Left ventricle myocardium inferior (tissue), 1 donor: ENCODE results near the gene CAVIN3. TPM values are rescaled to one million over a fixed set of nuclear protein-coding genes. Genes with fewer than 3 reads are reported as not detected.

ENCODE experiments used
- DNase-seq: peaks from one replicate; pipeline ENCODE4 v3.0.0-alpha.2; 2020
- H3K27ac ChIP-seq: fragments of 200-600 bp; replicated peaks from 2 replicates; pipeline ENCODE4 v1.8.0; 2021
- H3K27me3 ChIP-seq: fragments of 200-600 bp; 2 replicates; pipeline ENCODE4 v1.8.0; 2021; ENCODE audit warnings: low read depth
- H3K36me3 ChIP-seq: fragments of 200-600 bp; 2 replicates; pipeline ENCODE4 v1.8.0; 2021
- H3K4me1 ChIP-seq: fragments of 200-600 bp; 2 replicates; pipeline ENCODE4 v1.8.0; 2021
- H3K4me3 ChIP-seq: fragments of 200-600 bp; 2 replicates; pipeline ENCODE4 v1.8.0; 2021; ENCODE audit warnings: mild to moderate bottlenecking, moderate library complexity
- H3K9me3 ChIP-seq: fragments of 200-600 bp; replicated peaks from 2 replicates; pipeline ENCODE4 v1.8.0; 2021
- intact Hi-C: fragments of 100-400 bp; cut with micrococcal nuclease; formaldehyde crosslinking; loops from one replicate; pipeline ENCODE4 v1.11.0; 2022
- total RNA-seq: library from RNA; stranded (reverse); fragmentation: NEBNext Ultra II Directional; extraction: Animal tissue kit (Norgen Biotek cat#: 25700); gene quantifications from one replicate; pipeline ENCODE4 v1.2.1, GENCODE V29; 2021
- TF ChIP-seq, protein P1 (sequence below): fragments of 200-600 bp; IDR thresholded peaks from 2 replicates; pipeline ENCODE4 v1.8.0; 2021; ENCODE audit warnings: antibody characterized with exemption, mild to moderate bottlenecking, borderline replicate concordance
- donor health status: DM: no; HTN: yes; CAD: no; lungs with severe emphysema.

Gene CAVIN3
- total RNA-seq, 1 donor from 2014 or later = 37.1 TPM

- H3K27ac ChIP-seq = no peak overlapping the region
- TF ChIP-seq, protein P1, sequence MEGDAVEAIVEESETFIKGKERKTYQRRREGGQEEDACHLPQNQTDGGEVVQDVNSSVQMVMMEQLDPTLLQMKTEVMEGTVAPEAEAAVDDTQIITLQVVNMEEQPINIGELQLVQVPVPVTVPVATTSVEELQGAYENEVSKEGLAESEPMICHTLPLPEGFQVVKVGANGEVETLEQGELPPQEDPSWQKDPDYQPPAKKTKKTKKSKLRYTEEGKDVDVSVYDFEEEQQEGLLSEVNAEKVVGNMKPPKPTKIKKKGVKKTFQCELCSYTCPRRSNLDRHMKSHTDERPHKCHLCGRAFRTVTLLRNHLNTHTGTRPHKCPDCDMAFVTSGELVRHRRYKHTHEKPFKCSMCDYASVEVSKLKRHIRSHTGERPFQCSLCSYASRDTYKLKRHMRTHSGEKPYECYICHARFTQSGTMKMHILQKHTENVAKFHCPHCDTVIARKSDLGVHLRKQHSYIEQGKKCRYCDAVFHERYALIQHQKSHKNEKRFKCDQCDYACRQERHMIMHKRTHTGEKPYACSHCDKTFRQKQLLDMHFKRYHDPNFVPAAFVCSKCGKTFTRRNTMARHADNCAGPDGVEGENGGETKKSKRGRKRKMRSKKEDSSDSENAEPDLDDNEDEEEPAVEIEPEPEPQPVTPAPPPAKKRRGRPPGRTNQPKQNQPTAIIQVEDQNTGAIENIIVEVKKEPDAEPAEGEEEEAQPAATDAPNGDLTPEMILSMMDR = no peak
- H3K4me3 ChIP-seq = no peak overlapping the region
- intact Hi-C loops = no loop called here
- H3K4me1 ChIP-seq = peaks cover 21% of the 10 kb centered on the region
- no peaks in the 10 kb centered on the region for H3K36me3 ChIP-seq
- no peaks in the 10 kb centered on the region for H3K9me3 ChIP-seq
- no peaks in the 10 kb centered on the region for H3K27me3 ChIP-seq
- DNase-seq = no peak
Observed at GRCh38 chr11:6269994-6270393, 50.3 kb downstream of the CAVIN3 start.

Other genes starting within 250 kb of the CAVIN3 start
- not detected for gene OR56B4, start 212.8 kb downstream of the CAVIN3 start, total RNA-seq
- gene OR52B2, start 150.2 kb downstream of the CAVIN3 start, total RNA-seq = not detected
- gene OR52W1, start 121.3 kb downstream of the CAVIN3 start, total RNA-seq = not detected
- gene C11orf42, start 114.9 kb downstream of the CAVIN3 start, total RNA-seq = not detected
- 12.2 TPM for gene FHIP1B, start 85.9 kb downstream of the CAVIN3 start, total RNA-seq
- gene CNGA4, start 81.4 kb downstream of the CAVIN3 start, total RNA-seq = not detected
- not detected for gene CCKBR, start 60.7 kb downstream of the CAVIN3 start, total RNA-seq
- 49.7 TPM for gene SMPD1, start 70.0 kb upstream of the CAVIN3 start, total RNA-seq
- 75.5 TPM for gene APBB1, start 98.6 kb upstream of the CAVIN3 start, total RNA-seq
- 0.44 TPM for gene HPX, start 120.5 kb upstream of the CAVIN3 start, total RNA-seq
- gene TRIM3, start 153.4 kb upstream of the CAVIN3 start, total RNA-seq = 9.0 TPM
- gene ARFIP2, start 160.8 kb upstream of the CAVIN3 start, total RNA-seq = 16.1 TPM
- 17.9 TPM for gene TIMM10B, start 161.0 kb upstream of the CAVIN3 start, total RNA-seq
- gene DNHD1, start 176.8 kb upstream of the CAVIN3 start, total RNA-seq = 4.4 TPM